Measurements from ENCODE around the gene TIMP2.
A peak's percentile ranks its signal among the peaks of the same experiment; 100 is the strongest.
"Not testable (repeated sequence)": the region's sequence is repeated elsewhere in the genome, so short reads cannot be mapped to it uniquely, and the experiment has no call there.

The TIMP2 gene

DNA sequence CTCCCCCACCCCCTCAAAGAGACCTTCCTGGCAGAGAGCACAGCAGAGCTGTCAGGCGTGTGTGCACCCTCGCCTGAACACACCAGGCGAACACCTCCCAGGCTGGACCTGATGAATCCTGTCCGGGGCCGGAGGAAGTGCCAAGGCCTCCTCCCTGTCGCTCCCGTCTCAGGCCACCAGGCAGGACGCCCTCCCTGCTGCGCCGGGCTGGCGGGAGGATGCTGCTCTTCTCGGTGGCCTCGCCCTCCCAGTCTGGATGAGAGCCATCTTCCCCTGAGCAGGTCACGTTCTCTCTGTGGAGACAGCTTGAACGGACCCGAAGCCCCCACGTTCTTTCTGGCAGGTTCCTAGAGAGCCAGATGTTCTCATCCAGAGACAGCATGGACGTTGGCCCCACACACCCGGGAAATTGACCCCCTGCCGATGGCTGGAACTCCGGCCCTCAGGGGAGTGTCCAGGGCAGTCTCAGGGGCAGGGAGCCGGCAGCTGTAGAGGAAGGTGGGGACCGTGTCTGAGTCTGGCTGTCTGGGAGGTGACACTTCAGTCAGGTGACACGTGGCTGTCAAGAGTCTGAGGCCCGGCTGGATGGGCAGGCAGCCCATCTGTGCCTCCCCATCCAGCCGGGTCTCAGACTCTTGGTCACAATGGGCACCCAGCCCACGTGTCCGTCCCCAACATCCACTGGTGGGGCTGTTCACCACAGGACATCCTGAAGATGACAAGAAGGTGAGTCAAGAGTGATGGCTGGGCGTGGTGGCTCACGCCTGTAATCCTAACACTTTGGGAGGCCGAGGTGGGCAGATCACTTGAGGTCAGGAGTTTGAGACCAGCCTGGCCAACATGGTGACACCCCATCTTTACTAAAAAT is 5.0 kb upstream of the TIMP2 start:
- no peak for DNase-seq

DNA sequence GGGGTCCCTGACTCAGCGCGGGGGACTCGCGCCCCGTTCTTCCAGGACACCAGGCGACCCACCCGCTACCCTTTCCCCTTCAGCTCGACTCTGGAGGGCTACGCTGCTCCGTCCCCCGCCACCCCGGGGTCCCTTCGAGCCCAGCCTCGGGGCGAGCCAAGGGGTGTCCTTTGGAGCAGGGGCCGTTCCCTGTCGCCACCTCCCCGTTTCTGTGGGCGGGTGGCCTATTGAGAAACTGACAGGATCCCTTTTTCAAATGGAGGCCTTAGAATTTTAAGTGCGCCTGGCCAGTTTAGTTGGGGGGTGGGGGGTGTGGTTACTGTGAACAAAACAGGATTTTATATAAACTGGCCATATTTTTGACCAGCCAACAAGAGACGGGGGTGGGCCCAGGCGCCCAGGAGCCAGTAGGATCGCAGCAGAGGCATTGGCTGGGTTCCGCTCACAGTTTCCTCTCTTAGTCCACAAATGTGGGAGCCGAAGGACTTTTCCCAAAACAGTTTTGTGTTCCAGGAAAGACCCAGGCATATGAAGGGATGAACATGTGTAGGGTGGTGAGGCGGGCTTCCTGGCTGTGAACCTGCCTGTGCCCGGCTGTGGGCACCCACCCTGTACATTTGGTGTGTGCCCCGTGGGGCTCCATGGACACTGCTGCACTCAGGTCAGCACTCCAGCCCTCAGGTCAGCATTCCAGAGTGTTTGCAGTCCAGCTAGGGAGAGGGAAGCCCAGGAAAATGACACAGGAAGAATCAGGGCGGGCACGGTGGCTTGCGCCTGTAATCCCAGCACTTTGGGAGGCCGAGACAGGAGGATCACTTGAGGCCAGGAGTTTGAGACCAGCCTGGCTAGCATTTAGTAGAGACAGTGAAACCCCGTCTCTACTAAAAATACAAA is 722 bp upstream of the TIMP2 start:
- no peak for DNase-seq

DNA sequence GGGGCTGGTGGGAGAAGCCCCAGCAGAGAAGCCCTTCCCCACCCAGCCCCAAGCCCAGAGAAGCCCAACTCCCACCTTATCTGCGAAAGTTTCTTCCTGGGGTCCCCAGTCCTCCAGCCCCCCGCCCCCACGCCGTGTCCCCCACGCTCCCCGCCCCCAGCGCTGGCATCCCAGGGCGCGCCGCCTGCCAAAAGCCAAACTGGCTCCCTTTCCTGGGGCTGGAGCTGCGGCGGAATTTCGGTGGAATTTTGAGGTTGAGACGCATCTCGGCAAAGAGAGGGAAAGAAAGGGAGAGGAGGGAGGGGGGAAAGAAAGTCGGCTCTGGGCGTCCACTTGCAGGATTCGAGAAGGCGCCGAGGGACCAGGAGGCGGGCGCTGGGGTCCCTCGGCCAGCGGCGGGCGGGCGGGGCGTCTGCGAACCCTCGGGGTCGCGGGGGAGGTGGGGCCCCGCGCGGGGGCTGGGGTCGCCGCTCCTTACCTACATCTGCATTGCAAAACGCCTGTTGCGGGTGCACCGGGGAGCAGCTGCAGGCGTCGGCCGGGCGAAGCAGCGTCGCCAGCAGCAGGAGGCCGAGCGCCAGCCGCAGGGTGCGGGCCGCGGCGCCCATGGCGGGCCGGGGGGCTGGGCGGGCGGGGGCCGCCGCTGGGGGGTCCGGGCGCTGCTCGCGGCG is 571 bp downstream of the TIMP2 start:
- peak in 1 of 6 experiments; percentile 6 for DNase-seq

DNA sequence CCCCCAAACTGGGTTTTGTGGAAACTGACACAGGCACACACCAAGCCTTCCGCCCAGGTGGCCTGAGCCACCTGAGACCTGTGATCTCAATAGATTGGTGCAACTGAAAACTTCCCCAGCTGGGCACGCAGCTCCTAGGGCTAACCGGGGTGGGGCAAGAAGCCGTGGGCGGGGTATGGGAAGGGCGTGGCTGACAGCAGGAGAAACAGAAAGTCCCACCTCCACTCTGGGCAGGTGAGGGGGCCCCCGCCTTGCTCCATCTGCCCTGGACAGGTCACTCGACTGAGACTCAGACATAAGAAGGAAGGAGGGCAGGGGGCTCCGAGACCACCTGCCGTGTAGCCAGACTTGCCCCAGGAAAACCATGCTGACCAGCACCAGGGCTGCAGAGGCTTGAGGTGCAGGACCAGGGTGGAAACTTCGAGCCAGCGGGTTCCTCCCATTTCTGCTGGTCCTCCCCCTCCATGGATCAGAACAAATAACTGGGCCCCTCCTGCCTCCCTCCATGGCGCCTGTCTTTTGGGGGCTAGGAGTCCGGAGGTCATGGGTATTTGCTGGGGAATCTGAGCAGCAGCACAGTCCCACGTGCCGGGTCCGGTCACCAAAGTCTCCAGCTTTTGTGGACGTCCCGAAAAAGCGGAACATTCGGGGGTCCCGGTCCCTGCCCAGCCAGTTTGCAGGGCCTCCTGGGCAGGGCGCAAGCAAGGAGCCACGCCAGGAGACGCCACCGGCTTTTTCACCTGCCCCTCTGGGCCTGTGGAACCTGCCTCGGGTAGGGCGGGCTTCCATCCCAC is 1.3 kb downstream of the TIMP2 start:
- DNase-seq, result peak; percentile 20 to 67 (median 40)

DNA sequence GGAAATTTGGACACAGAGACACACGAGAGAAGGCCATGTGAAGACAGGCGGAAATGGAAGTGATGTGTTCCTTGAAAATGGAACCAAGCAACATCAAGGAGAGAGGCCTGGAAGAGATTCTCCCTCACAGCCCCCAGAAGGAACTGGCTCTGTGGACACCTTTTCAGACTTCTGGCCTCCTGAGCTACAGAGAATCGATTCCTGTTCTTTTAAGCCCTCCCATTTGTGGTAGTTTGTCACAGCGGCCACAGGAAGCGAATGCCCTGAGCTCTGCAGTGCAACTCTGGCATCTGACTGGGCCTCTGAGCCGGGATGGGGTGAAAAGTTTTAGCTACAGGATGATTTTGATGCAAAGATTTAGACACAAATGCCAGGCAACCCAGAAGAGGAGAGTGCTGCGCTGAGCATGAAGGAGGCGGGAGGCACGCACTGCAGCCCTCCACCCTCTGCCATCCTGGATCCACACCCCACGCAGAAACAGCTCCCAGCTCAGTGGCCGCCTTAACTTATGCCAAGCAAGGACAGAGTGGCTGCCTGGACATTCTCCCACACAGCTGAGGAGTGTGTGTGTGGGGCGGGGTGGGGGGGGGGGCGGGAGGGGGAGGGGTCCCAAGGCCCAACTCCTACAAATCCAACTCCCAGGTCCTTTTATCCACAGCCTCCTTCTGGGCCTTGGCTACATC is 2.2 kb downstream of the TIMP2 start:
- no peak for DNase-seq

DNA sequence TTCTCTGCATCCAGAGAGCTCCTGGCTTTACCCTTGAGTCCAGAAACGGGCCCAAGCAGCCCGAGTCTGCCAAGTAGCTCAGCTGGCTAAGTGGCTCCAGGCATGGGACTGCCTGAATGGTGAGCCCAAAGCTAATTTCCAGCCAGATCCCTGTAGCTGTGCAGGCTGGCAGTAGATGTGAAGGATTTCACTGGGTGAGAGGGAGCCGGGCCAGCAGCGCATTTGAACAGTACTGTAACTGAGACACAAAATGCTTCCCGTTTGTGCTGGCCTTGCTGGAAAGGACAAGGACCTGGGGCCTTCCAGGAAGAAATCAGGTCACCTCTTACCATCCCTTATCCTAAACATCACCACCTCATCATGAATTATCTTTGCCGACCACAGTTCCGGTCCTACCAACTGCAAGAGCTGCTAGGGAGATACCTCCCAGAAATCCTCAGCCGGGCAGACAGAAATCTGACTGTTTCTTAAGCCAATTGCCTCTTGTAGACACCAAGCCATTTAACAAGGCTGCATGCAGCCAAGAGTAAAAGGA is 3.7 kb downstream of the TIMP2 start:
- DNase-seq, result no peak

DNA sequence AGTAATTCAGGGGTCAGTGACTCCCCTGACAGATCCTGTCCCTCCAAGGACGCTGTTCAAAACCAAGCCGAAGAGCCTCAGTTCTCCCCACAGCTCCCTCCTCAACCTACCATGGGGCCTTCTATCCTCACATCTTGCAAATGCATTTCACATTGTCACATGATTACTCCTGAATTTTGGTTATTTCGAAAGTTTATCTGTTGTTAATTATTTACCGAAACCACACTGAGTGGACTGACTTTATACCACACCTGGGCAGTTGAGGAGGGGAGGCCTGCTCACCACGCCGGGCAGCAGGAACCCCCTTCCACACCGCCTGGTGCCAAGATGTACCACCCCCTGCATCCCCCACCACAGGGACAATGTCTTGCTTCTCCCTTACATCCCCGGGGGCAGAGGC is 4.7 kb downstream of the TIMP2 start:
- DNase-seq, result no peak

DNA sequence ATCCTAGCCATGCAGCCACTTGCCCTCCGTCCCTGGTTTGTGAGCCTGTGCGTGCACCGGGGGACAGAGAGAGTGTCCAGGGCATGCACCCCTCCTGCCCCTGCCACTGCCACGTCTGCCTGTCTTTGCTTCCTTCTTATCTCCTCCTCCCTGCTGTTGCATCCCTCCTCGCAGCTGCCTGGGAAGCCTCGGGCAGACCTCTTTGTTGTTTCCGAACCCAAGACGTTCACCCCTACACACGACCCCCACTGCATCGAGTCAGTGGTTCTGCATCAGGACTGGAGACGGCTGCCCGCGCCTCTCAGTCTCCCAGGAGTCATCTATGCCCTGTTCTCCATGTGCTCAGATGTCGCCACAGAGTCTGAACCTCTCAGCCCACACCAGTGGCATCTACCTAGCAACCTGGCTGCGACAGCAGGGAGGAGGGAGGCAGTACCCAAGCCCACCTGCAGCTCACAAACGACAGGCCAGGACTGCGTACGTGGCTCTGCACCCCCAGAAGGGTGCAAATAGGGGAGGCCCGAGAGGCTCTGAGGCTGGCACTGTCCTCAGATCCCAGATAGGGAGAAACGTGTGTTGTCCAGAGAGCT is 5.2 kb downstream of the TIMP2 start:
- DNase-seq, result no peak

DNA sequence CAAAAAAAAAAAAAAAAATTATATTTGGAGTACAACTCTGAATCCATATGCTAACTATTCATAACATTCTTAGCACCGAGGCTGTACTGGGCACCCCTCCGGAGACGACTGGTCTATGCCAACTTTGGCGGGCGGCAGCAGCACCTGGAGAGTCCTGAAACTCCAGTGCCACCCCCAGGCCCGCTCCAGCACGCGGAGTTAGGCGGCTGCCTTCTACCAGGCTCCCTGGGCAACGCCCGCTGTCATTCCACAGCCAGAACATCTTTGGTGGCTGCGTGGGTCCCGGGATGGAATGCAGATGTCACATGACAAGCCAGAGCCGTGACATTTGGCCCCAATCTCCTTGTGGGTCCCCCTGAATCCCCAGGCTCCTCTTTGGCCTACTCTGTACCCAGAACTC is 6.2 kb downstream of the TIMP2 start:
- DNase-seq, result no peak

DNA sequence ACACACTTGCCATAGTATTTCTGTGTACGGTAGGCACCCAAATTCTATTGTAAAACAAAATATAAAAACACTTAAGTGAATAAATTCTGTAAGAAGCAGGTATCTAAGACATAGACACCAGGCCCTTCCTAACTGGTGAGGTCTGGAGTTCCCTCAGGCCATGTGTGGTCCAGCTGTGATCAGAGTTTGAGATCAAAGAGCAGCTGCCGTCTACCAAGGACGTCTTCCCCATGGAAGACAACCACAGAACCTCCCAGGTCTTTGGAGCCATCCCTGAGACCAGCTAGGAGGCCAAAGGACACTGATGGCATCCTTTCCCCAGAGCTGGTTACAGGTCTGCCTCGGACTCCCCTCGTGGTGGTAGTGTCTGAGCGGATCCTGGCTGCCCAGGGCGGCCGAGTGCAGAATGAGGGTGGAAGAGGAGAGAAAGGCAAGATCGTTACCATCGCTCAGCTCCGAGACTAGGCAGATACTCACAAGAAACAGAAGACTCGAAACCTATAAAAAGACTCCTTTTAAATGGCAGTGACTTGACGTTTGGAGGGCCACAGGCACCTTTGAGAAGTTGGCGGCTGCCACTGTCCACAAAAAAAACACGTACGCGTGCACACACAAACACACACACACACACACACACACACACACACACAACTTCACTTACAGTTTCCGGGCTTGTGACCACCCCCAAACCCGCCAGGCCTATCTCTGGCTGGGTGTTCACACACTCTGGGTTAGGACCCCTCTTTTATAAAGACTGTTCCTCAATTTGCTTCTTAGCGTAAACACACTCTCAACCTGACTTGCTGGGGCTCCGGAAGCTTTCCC is 7.5 kb downstream of the TIMP2 start:
- no peak for DNase-seq

DNA sequence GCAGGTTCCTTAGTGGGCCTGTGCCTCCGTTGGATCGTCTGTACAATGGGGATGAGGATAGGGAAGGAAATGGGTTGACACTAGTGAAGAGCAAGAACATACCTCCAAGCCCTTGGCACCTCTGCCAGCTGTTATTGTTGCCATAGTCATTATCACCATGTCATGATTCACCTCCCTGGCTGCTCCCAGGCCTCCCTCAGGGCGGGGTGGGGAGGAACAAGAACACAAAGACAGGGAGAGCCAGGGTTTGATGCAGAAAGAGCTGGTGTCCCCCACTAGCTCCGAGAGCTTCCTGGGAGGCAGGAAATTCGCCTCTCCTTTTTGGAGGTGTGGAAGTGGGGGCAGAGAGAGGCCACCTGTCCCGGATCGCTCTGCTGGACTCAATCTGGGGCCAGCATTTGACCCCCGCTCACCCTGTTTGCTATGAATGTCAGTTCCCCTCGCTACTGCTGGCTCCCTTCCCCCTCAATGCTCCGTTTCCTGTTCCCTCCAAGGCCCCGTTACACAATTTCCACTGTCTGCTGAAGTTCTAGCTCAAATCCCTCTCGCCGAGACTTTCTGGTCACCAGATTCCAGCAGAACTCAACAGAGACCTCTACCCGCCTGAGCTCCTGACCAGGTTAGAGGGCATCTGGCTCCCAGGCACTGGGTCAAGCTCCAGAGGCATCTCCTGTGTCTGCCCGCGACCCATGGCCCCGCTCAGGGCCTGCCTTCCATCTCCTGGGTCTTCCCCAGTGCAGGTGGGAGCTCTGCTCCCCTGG is 9.1 kb downstream of the TIMP2 start:
- DNase-seq, result peak in 1 of 6 experiments; percentile 35

DNA sequence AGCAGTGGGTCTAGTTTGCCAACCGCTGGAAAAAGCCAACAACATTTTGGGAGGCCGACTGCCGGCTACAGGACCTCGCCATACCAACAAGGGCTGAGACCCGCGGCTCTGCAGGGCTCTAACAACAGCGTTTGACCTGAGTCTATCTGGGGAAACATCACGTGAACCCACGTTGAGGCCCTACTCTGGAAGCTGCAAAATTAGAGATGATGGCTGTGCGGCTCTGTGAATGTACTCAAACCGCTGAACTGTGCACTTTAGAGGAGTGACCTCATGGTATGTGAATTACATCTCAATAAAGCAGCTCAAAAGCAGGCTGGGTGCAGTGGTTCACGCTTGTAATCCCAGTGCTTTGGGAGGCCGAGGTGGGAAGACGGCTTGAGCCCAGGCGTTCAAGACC is 12.1 kb downstream of the TIMP2 start:
- DNase-seq, result no peak

DNA sequence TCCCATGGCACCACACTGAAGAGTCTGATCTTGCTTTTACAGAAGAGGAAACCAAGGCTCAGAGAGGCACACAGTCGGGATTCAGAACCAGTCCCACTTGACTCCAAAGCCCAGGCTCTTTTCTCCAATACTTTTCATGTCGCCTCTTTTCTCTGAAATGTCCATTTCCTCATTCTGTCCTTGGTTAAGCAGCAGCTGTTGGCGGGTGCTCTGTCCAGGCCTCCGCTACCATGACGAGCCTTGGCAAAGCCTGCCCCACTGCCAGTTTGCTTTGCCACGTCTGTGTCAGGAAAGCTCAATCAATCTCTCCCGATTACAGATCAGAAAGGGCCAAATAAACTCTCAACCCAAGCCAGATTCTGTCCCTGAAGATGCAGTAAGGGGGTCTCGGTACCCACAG is 13.1 kb downstream of the TIMP2 start:
- DNase-seq, result no peak

DNA sequence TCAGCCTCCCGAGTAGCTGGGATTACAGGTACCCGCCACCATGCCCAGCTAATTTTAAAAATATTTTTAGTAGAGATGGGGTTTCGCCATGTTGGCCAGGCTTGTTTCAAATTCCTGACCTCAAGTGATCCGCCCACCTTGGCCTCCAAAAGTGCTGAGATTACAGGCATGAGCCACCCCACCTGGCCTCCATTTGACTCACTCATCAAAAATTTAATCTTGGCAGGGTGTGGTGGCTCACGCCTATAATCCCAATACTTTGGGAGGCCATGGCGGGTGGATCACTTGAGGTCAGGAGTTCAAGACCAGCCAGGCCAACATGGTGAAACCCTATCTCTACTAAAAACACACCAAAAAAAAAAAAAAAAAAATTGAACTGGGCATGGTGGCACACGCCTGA is 13.6 kb downstream of the TIMP2 start:
- not testable (repeated sequence) for DNase-seq

DNA sequence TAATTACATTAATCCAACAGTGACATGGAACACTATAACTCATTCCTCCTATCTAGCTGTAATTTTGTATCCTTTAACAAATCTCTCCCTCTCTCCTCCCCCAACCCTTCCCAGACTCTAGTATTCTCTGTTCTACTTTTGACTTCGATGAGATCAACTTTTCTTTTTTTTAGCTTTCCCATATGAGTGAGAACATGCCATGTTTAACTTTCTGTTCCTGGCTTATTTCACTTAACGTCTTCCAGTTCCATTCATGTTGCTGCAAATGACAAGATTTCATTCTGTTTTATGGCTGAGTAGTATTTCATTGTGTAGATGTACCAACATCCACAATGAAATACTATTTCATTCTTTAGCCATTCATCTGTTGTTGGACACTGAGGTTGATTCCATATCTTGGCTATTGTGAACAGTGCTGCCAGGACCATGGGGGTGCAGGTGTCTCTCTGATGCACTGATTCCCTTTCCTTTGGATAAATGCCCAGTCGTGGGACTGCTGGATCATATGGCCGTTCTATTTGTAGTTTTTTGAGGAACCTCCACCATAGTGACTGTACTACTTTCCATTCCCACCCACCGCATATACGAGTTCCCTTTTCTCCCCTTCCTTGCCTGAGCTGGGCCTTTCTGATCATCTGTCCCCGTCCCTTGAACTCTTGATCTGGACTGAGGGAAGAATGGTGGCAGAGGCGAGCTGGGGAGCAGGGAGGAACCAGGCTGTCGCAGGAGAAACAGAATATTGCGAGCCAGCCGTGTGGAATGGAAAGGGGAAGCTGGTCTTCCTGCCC is 14.5 kb downstream of the TIMP2 start:
- no peak for DNase-seq

DNA sequence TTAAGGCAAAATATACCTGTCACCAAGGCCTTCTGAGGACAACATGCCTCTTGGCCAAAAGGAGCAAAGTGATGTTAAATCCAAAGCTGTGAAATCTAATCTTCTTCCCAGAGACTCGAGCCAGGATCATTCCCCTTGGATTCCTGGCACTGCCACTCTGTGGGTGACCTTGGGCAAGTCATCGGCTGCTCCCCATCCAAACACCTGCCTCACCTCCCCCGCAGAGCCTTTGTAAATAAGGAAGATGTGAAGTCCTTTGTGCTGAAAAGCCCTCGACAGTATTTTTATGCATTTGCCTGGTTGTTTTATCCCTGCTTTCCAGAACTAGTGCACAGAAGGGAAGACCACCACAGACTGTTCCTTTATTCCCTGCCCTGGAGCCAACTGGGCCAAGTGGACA is 16.8 kb downstream of the TIMP2 start:
- DNase-seq, result no peak

DNA sequence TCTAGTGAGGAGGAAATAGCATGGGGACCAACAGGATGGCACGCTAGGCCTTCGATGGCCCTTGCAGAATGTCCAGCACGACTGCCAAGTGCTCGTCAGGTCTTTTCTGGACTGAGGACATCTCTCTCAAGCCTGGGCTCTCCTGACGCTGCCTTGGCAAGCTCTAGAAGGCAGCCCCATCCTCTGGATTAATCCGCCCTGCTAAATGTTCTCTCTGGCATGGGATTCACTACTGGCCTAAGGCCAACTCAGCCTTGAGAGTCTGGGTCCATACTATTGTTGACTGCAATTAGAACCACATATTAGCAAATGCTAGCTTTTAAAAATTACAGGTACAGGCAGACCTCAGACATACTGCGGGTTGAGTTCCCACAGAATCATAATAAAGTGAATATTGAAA is 19.6 kb downstream of the TIMP2 start:
- DNase-seq, result no peak

DNA sequence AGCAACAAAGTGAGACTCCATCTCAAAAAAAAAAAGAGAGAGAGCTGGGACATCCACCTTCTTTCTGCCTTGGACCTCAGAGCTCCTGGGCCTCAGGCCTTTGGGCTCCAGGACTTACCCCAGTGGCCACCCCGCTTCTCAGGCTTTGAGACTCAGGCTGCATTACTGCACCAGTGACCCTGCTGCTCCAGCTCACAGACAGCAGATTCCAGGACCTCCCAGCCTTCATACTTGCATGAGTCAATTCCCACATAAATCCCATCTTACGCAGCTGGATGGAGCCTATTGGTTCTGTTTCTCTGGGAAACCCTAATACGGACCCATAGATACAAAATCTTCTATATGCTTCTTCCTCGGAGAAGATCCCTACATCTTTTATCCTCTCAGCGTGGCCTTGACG is 20.1 kb downstream of the TIMP2 start:
- DNase-seq, result no peak

DNA sequence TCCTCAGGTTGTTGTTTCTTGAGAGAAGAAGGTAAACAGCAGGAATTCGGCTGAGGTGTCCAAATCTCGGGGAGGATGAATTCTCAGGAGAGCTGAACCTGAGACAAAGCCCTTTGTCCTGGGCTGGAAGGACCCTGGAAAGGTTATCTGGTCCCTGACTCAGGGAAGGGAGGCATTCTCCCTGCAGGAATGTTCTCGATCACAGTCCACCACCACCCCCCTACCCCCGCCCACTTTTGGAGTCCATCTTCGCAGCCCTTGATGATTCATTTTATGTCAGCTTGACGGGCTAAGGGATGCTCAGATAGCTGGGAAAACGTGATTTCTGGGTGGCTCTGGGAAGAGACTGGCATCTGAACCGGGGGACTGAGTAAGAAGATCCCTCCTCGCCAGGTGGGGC is 20.8 kb downstream of the TIMP2 start:
- DNase-seq, result no peak
